Measurements from ENCODE around the gene SMAGP. TPM values are rescaled to one million over a fixed set of nuclear protein-coding genes. Genes with fewer than 3 reads are reported as not detected.
"Not testable (repeated sequence)": the region's sequence is repeated elsewhere in the genome, so short reads cannot be mapped to it uniquely, and the experiment has no call there.

SMAGP gene
- total RNA-seq, 2 experiments from 2014 or later: 2.5 to 3.0 TPM

- Histone ChIP-seq H3K36me3 (ENCODE audit: insufficient read depth, low read length) (peaks cover 90% of the 10 kb centered on the region), H3K9me3 (ENCODE audit: control insufficient read depth in 1 of 2, insufficient read depth in 1 of 2, low read length in 2 of 2) (no peaks in the 10 kb centered on the region), H3K4me1 (ENCODE audit: insufficient read depth, low read length) (no peaks in the 10 kb centered on the region), H3K27me3 (ENCODE audit: control insufficient read depth in 1 of 2, insufficient read depth in 2 of 2, low read length in 2 of 2) (no peaks in the 10 kb centered on the region), H3K27ac (ENCODE audit: low read depth in 1 of 2, low read length in 2 of 2) (no peak overlapping the region), H3K4me3 (ENCODE audit: low read length) (no peak overlapping the region)
- ATAC-seq (ENCODE audit: poor library complexity) (no peak), DNase-seq (no peak)
- ChIA-PET CTCF (interaction anchor here (4.5 kb wide), 1 partner anchor 46 kb away, joined by 14 read pairs; no protein-coding TSS in a partner anchor), POLR2A (no interaction called here)
- Mint-ChIP-seq H3K36me3 (ENCODE audit: low read depth) (peaks cover 85% of the 10 kb centered on the region), H3K9me3 (no peaks in the 10 kb centered on the region), H3K4me3 (no peak overlapping the region), H3K27ac (peak overlapping the region; percentile 31), H3K4me1 (ENCODE audit: low read depth) (peaks cover 17% of the 10 kb centered on the region), H3K27me3 (no peaks in the 10 kb centered on the region)
- no peak for TF ChIP-seq CTCF (IDR thresholded peaks at IDR 0.05)
- intact Hi-C loops (cut with DNase I, micrococcal nuclease): no loop called here
Observed at GRCh38 chr12:51295651-51296050, 25.4 kb upstream of the SMAGP start.

GRCh38 chr12:51294097-51294496 lies 23.9 kb upstream of the SMAGP start:
- H3K4me3 Mint-ChIP-seq; ATAC-seq (ENCODE audit: poor library complexity); DNase-seq; H3K4me3 ChIP-seq (ENCODE audit: low read length); H3K9me3 ChIP-seq (ENCODE audit: control insufficient read depth in 1 of 2, insufficient read depth in 1 of 2, low read length in 2 of 2); H3K27me3 Mint-ChIP-seq; H3K27me3 ChIP-seq (ENCODE audit: control insufficient read depth in 1 of 2, insufficient read depth in 2 of 2, low read length in 2 of 2); intact Hi-C loops (cut with DNase I, micrococcal nuclease); H3K4me1 ChIP-seq (ENCODE audit: insufficient read depth, low read length); H3K9me3 Mint-ChIP-seq; H3K27ac ChIP-seq (ENCODE audit: low read depth in 1 of 2, low read length in 2 of 2): not testable (repeated sequence)
- Mint-ChIP-seq H3K36me3 (ENCODE audit: low read depth) (peaks cover 85% of the 10 kb centered on the region), H3K4me1 (ENCODE audit: low read depth) (peaks cover 17% of the 10 kb centered on the region), H3K27ac (peak overlapping the region; percentile 27)
- CTCF ChIA-PET: interaction anchor here (0.5 to 4.5 kb wide), 2 partner anchors 47 to 263 kb away, joined by 3 to 14 read pairs; no protein-coding TSS in a partner anchor
- H3K36me3 ChIP-seq (ENCODE audit: insufficient read depth, low read length): peaks cover 89% of the 10 kb centered on the region
- POLR2A ChIA-PET: interaction anchor here (1.3 kb wide), 1 partner anchor 23 kb away, joined by 4 read pairs; no protein-coding TSS in a partner anchor

GRCh38 chr12:51293696-51294095 lies 23.5 kb upstream of the SMAGP start:
- Mint-ChIP-seq H3K4me3 (no peak overlapping the region), H3K9me3 (no peaks in the 10 kb centered on the region), H3K4me1 (ENCODE audit: low read depth) (peaks cover 17% of the 10 kb centered on the region), H3K36me3 (ENCODE audit: low read depth) (peaks cover 85% of the 10 kb centered on the region), H3K27ac (peak overlapping the region; percentile 27), H3K27me3 (no peaks in the 10 kb centered on the region)
- DNase-seq: no peak
- Histone ChIP-seq H3K4me3 (ENCODE audit: low read length) (no peak overlapping the region), H3K27me3 (ENCODE audit: control insufficient read depth in 1 of 2, insufficient read depth in 2 of 2, low read length in 2 of 2) (no peaks in the 10 kb centered on the region), H3K27ac (ENCODE audit: low read depth in 1 of 2, low read length in 2 of 2) (no peak overlapping the region), H3K4me1 (ENCODE audit: insufficient read depth, low read length) (no peaks in the 10 kb centered on the region), H3K36me3 (ENCODE audit: insufficient read depth, low read length) (peaks cover 89% of the 10 kb centered on the region), H3K9me3 (ENCODE audit: control insufficient read depth in 1 of 2, insufficient read depth in 1 of 2, low read length in 2 of 2) (no peaks in the 10 kb centered on the region)
- POLR2A ChIA-PET: interaction anchor here (1.3 kb wide), 1 partner anchor 23 kb away, joined by 4 read pairs; no protein-coding TSS in a partner anchor
- CTCF ChIA-PET: interaction anchor here (4.5 kb wide), 1 partner anchor 48 kb away, joined by 14 read pairs; no protein-coding TSS in a partner anchor
- intact Hi-C loops (cut with DNase I, micrococcal nuclease): no loop called here
- TF ChIP-seq CTCF (IDR thresholded peaks at IDR 0.05): no peak
- ATAC-seq (ENCODE audit: poor library complexity): no peak

GRCh38 chr12:51291603-51292513 lies 21.6 kb upstream of the SMAGP start:
- POLR2A ChIA-PET: interaction anchor here (1.7 kb wide), 1 partner anchor 26 kb away, joined by 4 read pairs; no protein-coding TSS in a partner anchor
- ATAC-seq (ENCODE audit: poor library complexity); H3K4me3 ChIP-seq (ENCODE audit: low read length): not testable (repeated sequence)

More at GRCh38 chr12:51291603-51292513, 21.6 kb upstream of the SMAGP start:
- H3K9me3 Mint-ChIP-seq; H3K9me3 ChIP-seq (ENCODE audit: control insufficient read depth in 1 of 2, insufficient read depth in 1 of 2, low read length in 2 of 2); intact Hi-C loops (cut with DNase I, micrococcal nuclease); H3K27me3 Mint-ChIP-seq; H3K27me3 ChIP-seq (ENCODE audit: control insufficient read depth in 1 of 2, insufficient read depth in 2 of 2, low read length in 2 of 2); H3K4me1 ChIP-seq (ENCODE audit: insufficient read depth, low read length); H3K27ac ChIP-seq (ENCODE audit: low read depth in 1 of 2, low read length in 2 of 2); H3K4me3 Mint-ChIP-seq: not testable (repeated sequence)
- CTCF ChIA-PET: interaction anchor here (1.2 kb wide), 1 partner anchor 50 kb away, joined by 5 read pairs; no protein-coding TSS in a partner anchor
- peak overlapping the region; percentile 82 for H3K27ac Mint-ChIP-seq
- peaks cover 85% of the 10 kb centered on the region for H3K36me3 ChIP-seq (ENCODE audit: insufficient read depth, low read length)
- H3K36me3 Mint-ChIP-seq (ENCODE audit: low read depth): peaks cover 79% of the 10 kb centered on the region
- peaks cover 17% of the 10 kb centered on the region for H3K4me1 Mint-ChIP-seq (ENCODE audit: low read depth)
- peak in 4 of 14 experiments; percentile 8 to 41 (median 24) for DNase-seq
